ENCODE data around the gene NUP85.
"Not testable (repeated sequence)": the region's sequence is repeated elsewhere in the genome, so short reads cannot be mapped to it uniquely, and the experiment has no call there.

NUP85 gene

GRCh38 chr17:75199886-75200618 lies 5.4 kb upstream of the NUP85 start:
- DNase-seq (ENCODE audit: low read depth in 4 of 4, low spot score in 1 of 4) = no peak

- no peak for DNase-seq (ENCODE audit: low read depth in 4 of 4, low spot score in 1 of 4)
These were observed 299 bp downstream of the NUP85 start for GRCh38 chr17:75205793-75206163.

- DNase-seq (ENCODE audit: low read depth in 4 of 4, low spot score in 1 of 4) = not testable (repeated sequence)
These were observed 1.6 kb downstream of the NUP85 start for GRCh38 chr17:75207050-75207407.

GRCh38 chr17:75207760-75208159 lies 2.3 kb downstream of the NUP85 start:
- DNase-seq (ENCODE audit: low read depth in 4 of 4, low spot score in 1 of 4) = no peak

GRCh38 chr17:75208161-75208560 lies 2.7 kb downstream of the NUP85 start:
- DNase-seq (ENCODE audit: low read depth in 4 of 4, low spot score in 1 of 4) = no peak

- no peak for DNase-seq (ENCODE audit: low read depth in 4 of 4, low spot score in 1 of 4)
These were observed 3.6 kb downstream of the NUP85 start for GRCh38 chr17:75209061-75209460.

GRCh38 chr17:75218131-75218530 lies 12.7 kb downstream of the NUP85 start:
- no peak for DNase-seq (ENCODE audit: low read depth in 4 of 4, low spot score in 1 of 4)

GRCh38 chr17:75219815-75220214 lies 14.3 kb downstream of the NUP85 start:
- DNase-seq (ENCODE audit: low read depth in 4 of 4, low spot score in 1 of 4) = no peak

- DNase-seq (ENCODE audit: low read depth in 4 of 4, low spot score in 1 of 4) = no peak
These were observed 19.5 kb downstream of the NUP85 start for GRCh38 chr17:75225016-75225415.

GRCh38 chr17:75227729-75228128 lies 22.2 kb downstream of the NUP85 start:
- DNase-seq (ENCODE audit: low read depth in 4 of 4, low spot score in 1 of 4) = no peak

- DNase-seq (ENCODE audit: low read depth in 4 of 4, low spot score in 1 of 4) = no peak
These were observed 22.8 kb downstream of the NUP85 start for GRCh38 chr17:75228305-75228704.

- no peak for DNase-seq (ENCODE audit: low read depth in 4 of 4, low spot score in 1 of 4)
These were observed 23.4 kb downstream of the NUP85 start for GRCh38 chr17:75228847-75229246.

- DNase-seq (ENCODE audit: low read depth in 4 of 4, low spot score in 1 of 4) = no peak
These were observed 25.6 kb downstream of the NUP85 start for GRCh38 chr17:75231071-75231470.

GRCh38 chr17:75231741-75232464 lies 26.4 kb downstream of the NUP85 start:
- DNase-seq (ENCODE audit: low read depth in 4 of 4, low spot score in 1 of 4) = no peak

GRCh38 chr17:75232786-75233185 lies 27.3 kb downstream of the NUP85 start:
- no peak for DNase-seq (ENCODE audit: low read depth in 4 of 4, low spot score in 1 of 4)

GRCh38 chr17:75237100-75238014 lies 31.9 kb downstream of the NUP85 start:
- DNase-seq (ENCODE audit: low read depth in 4 of 4, low spot score in 1 of 4) = no peak

GRCh38 chr17:75238020-75238580 lies 32.6 kb downstream of the NUP85 start:
- DNase-seq (ENCODE audit: low read depth in 4 of 4, low spot score in 1 of 4) = no peak

GRCh38 chr17:75238684-75239191 lies 33.3 kb downstream of the NUP85 start:
- peak in 2 of 4 experiments; percentile 44 to 50 for DNase-seq (ENCODE audit: low read depth in 4 of 4, low spot score in 1 of 4)

GRCh38 chr17:75239214-75239613 lies 33.7 kb downstream of the NUP85 start:
- DNase-seq (ENCODE audit: low read depth in 4 of 4, low spot score in 1 of 4) = no peak

- no peak for DNase-seq (ENCODE audit: low read depth in 4 of 4, low spot score in 1 of 4)
These were observed 34.4 kb downstream of the NUP85 start for GRCh38 chr17:75239778-75240393.
